Measurements from ENCODE around the gene CORIN. TPM values are rescaled to one million over a fixed set of nuclear protein-coding genes. Genes with fewer than 3 reads are reported as not detected.

Gene CORIN
- polyA plus RNA-seq, 1 donor (not counting 4 experiments of a cell fraction or from before 2014, with no cell fraction given): 0.14 TPM

GRCh38 chr4:47590325-47590724 is 247.5 kb downstream of the CORIN start:
- Histone ChIP-seq H3K79me2 (ENCODE audit: control insufficient read depth, insufficient read depth, low read length) (no peaks in the 10 kb centered on the region), H3K4me3 (ENCODE audit: control insufficient read depth in 2 of 3, extremely low read depth in 1 of 3, insufficient read depth in 2 of 3, low read depth in 1 of 3, low read length in 3 of 3) (no peak overlapping the region), H3K27ac (ENCODE audit: control insufficient read depth, insufficient read depth, low read length) (no peak overlapping the region), H3K4me1 (ENCODE audit: control insufficient read depth, extremely low read depth, insufficient read depth, low read length) (no peaks in the 10 kb centered on the region), H3K27me3 (ENCODE audit: control insufficient read depth, extremely low read depth, insufficient read depth, low read length) (no peaks in the 10 kb centered on the region), H3K4me2 (ENCODE audit: control insufficient read depth, extremely low read depth, insufficient read depth, low read depth, low read length) (no peak overlapping the region), H4K20me1 (ENCODE audit: control insufficient read depth, extremely low read depth, insufficient read depth, low read length) (no peaks in the 10 kb centered on the region), H3K9me1 (ENCODE audit: control insufficient read depth, extremely low read depth, insufficient read depth, low read length) (no peaks in the 10 kb centered on the region), H3K9ac (ENCODE audit: control insufficient read depth, extremely low read depth, insufficient read depth, low read length) (no peak overlapping the region), H3K9me3 (ENCODE audit: control insufficient read depth, low read depth, low read length) (peaks cover 2% of the 10 kb centered on the region), H3K36me3 (ENCODE audit: control insufficient read depth in 2 of 2, extremely low read depth in 1 of 2, insufficient read depth in 2 of 2, low read length in 2 of 2) (peaks cover 12% of the 10 kb centered on the region in 2 experiments), H2AFZ (ENCODE audit: control insufficient read depth, low read length) (no peak overlapping the region)
- DNase-seq (ENCODE audit: low read depth, low spot score) (no peak), FAIRE-seq (no peak)
- dilution Hi-C loops (cut with MboI; ENCODE audit: extremely low pct_ligation_motif_present, low sequenced_read_pairs): no loop called here
- no peak for TF ChIP-seq EZH2 (IDR thresholded peaks at IDR 0.05; ENCODE audit: low read length)
- TF ChIP-seq CTCF (optimal IDR thresholded peaks at IDR 0.05 in 1 of 3, IDR thresholded peaks at IDR 0.05 in 1 of 3, conservative IDR thresholded peaks at IDR 0.05 in 1 of 3; ENCODE audit: extremely low read depth in 1 of 3, insufficient read depth in 2 of 3, low read length in 3 of 3): no peak

GRCh38 chr4:47579235-47579634 is 258.6 kb downstream of the CORIN start:
- H3K4me1 ChIP-seq (ENCODE audit: control insufficient read depth, extremely low read depth, insufficient read depth, low read length): no peaks in the 10 kb centered on the region
- H3K27ac ChIP-seq (ENCODE audit: control insufficient read depth, insufficient read depth, low read length): no peak overlapping the region
- DNase-seq (ENCODE audit: low read depth, low spot score) (no peak), FAIRE-seq (no peak)
- peaks cover 23% of the 10 kb centered on the region in 2 experiments for H3K36me3 ChIP-seq (ENCODE audit: control insufficient read depth in 2 of 2, extremely low read depth in 1 of 2, insufficient read depth in 2 of 2, low read length in 2 of 2)
- dilution Hi-C loops (cut with MboI; ENCODE audit: extremely low pct_ligation_motif_present, low sequenced_read_pairs): no loop called here
- H4K20me1 ChIP-seq (ENCODE audit: control insufficient read depth, extremely low read depth, insufficient read depth, low read length): no peaks in the 10 kb centered on the region
- H2AFZ ChIP-seq (ENCODE audit: control insufficient read depth, low read length): no peak overlapping the region
- no peak for TF ChIP-seq EZH2 (IDR thresholded peaks at IDR 0.05; ENCODE audit: low read length)
- TF ChIP-seq CTCF (optimal IDR thresholded peaks at IDR 0.05 in 1 of 3, IDR thresholded peaks at IDR 0.05 in 1 of 3, conservative IDR thresholded peaks at IDR 0.05 in 1 of 3; ENCODE audit: extremely low read depth in 1 of 3, insufficient read depth in 2 of 3, low read length in 3 of 3): no peak
- H3K9me3 ChIP-seq (ENCODE audit: control insufficient read depth, low read depth, low read length): no peaks in the 10 kb centered on the region
- no peak overlapping the region for H3K4me2 ChIP-seq (ENCODE audit: control insufficient read depth, extremely low read depth, insufficient read depth, low read depth, low read length)
- no peak overlapping the region for H3K4me3 ChIP-seq (ENCODE audit: control insufficient read depth in 2 of 3, extremely low read depth in 1 of 3, insufficient read depth in 2 of 3, low read depth in 1 of 3, low read length in 3 of 3)
- no peak overlapping the region for H3K9ac ChIP-seq (ENCODE audit: control insufficient read depth, extremely low read depth, insufficient read depth, low read length)
- H3K9me1 ChIP-seq (ENCODE audit: control insufficient read depth, extremely low read depth, insufficient read depth, low read length): no peaks in the 10 kb centered on the region
- no peaks in the 10 kb centered on the region for H3K27me3 ChIP-seq (ENCODE audit: control insufficient read depth, extremely low read depth, insufficient read depth, low read length)
- no peaks in the 10 kb centered on the region for H3K79me2 ChIP-seq (ENCODE audit: control insufficient read depth, insufficient read depth, low read length)

Data from keratinocyte (primary cell).